Endodermal cell (in vitro differentiated cells): ENCODE data around the gene EIF2A. TPM values are rescaled to one million over a fixed set of nuclear protein-coding genes. Genes with fewer than 3 reads are reported as not detected.

Experiments used
- DNase-seq: peaks from one replicate; pipeline ENCODE4 v3.0.0-alpha.2; 2017
- H3K27ac ChIP-seq: 2 replicates; pipeline ENCODE4 v1.5.1; 2013; ENCODE audit warnings: mild to moderate bottlenecking, low read depth, low read length, moderate library complexity
- H3K27me3 ChIP-seq: 2 replicates; pipeline ENCODE4 v1.6.1; 2013; ENCODE audit warnings: mild to moderate bottlenecking, low read length, moderate library complexity; ENCODE audit not compliant: insufficient read depth, control insufficient read depth, poor library complexity, severe bottlenecking
- H3K36me3 ChIP-seq: 2 replicates; pipeline ENCODE4 v1.7.0; 2013; ENCODE audit warnings: mild to moderate bottlenecking, low read length, moderate library complexity; ENCODE audit not compliant: control insufficient read depth, insufficient read depth
- H3K4me1 ChIP-seq: one replicate; pipeline ENCODE4 v1.7.0; 2013; ENCODE audit warnings: low read length; ENCODE audit not compliant: control insufficient read depth, insufficient read depth
- H3K4me3 ChIP-seq: 2 replicates; pipeline ENCODE4 v1.5.1; 2013; ENCODE audit warnings: mild to moderate bottlenecking, low read length, moderate library complexity
- H3K9ac ChIP-seq: 2 replicates; pipeline ENCODE4 v1.6.1; 2013; ENCODE audit warnings: mild to moderate bottlenecking, low read length, moderate library complexity; ENCODE audit not compliant: poor library complexity, severe bottlenecking; ENCODE audit errors: extremely low read depth
- H3K9me3 ChIP-seq: 2 replicates; pipeline ENCODE4 v1.6.1; 2013; ENCODE audit warnings: mild to moderate bottlenecking, low read length, moderate library complexity; ENCODE audit not compliant: control insufficient read depth
- H3K27ac Mint-ChIP-seq: 2 replicates; pipeline ENCODE4 v1.8.0; 2020; ENCODE audit warnings: mixed read lengths
- H3K27me3 Mint-ChIP-seq: 2 replicates; pipeline ENCODE4 v1.8.0; 2021; ENCODE audit warnings: mild to moderate bottlenecking, mixed read lengths; ENCODE audit not compliant: insufficient read depth
- H3K36me3 Mint-ChIP-seq: 2 replicates; pipeline ENCODE4 v1.8.0; 2020; ENCODE audit warnings: low read depth, mixed read lengths
- H3K4me1 Mint-ChIP-seq: 2 replicates; pipeline ENCODE4 v1.8.0; 2020; ENCODE audit warnings: mixed read lengths
- H3K4me3 Mint-ChIP-seq: 2 replicates; pipeline ENCODE4 v1.8.0; 2020; ENCODE audit warnings: mild to moderate bottlenecking, moderate library complexity, mixed read lengths
- H3K9me3 Mint-ChIP-seq: 2 replicates; pipeline ENCODE4 v1.8.0; 2020; ENCODE audit warnings: mild to moderate bottlenecking, mixed read lengths
- WGBS, 2 experiments: methylation state at CpG; one replicate each; pipeline versions ENCODE4 v1.1.5 to v1.1.7; 2013; ENCODE audit warnings: missing lambda C conversion rate in 2 of 2, mixed read lengths in 1 of 2; ENCODE audit not compliant: insufficient coverage in 1 of 2, insufficient read length in 1 of 2; 5-methylcytosine and 5-hydroxymethylcytosine counted together
- total RNA-seq, 2 donors: library from RNA; stranded (reverse); fragmentation: NEBNext Ultra II Directional in 1 of 2; extraction: Animal tissue kit (Norgen Biotek cat#: 25700) in 1 of 2; gene quantifications; 2 replicates in 1 of 2; 3 replicates in 1 of 2; pipeline ENCODE4 v1.2.1, GENCODE V29; 2021
- TF ChIP-seq, protein P1 (sequence below): fragments of 200-600 bp; sonication (generic); conservative IDR thresholded peaks from 2 replicates; pipeline ENCODE4 v1.5.0; 2021; ENCODE audit warnings: antibody characterized with exemption, mild to moderate bottlenecking

The EIF2A gene
- total RNA-seq, 2 donors from 2014 or later, result 63.5 to 63.7 TPM

DNA sequence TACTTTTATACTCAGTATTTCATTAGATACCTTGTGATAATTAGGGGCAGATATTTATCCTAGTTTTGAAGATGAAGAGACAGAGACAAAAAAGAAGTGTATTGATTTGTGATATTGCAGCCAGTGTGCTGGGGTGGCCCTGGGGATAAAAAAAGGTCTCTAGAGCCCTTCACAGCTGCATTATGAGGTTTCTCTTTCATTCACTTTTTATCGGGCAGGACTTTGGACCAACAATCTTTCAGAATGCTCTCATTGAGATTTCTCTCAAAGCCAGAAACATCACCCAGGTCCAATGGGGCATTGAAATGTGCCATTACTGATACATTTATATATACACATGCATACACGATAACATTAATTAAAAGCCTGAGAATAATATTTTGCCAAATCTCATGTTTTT is 36.0 kb downstream of the EIF2A start:
- TF ChIP-seq, protein P1, sequence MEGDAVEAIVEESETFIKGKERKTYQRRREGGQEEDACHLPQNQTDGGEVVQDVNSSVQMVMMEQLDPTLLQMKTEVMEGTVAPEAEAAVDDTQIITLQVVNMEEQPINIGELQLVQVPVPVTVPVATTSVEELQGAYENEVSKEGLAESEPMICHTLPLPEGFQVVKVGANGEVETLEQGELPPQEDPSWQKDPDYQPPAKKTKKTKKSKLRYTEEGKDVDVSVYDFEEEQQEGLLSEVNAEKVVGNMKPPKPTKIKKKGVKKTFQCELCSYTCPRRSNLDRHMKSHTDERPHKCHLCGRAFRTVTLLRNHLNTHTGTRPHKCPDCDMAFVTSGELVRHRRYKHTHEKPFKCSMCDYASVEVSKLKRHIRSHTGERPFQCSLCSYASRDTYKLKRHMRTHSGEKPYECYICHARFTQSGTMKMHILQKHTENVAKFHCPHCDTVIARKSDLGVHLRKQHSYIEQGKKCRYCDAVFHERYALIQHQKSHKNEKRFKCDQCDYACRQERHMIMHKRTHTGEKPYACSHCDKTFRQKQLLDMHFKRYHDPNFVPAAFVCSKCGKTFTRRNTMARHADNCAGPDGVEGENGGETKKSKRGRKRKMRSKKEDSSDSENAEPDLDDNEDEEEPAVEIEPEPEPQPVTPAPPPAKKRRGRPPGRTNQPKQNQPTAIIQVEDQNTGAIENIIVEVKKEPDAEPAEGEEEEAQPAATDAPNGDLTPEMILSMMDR, result no peak
- peaks cover 56% of the 10 kb centered on the region for H3K36me3 Mint-ChIP-seq

DNA sequence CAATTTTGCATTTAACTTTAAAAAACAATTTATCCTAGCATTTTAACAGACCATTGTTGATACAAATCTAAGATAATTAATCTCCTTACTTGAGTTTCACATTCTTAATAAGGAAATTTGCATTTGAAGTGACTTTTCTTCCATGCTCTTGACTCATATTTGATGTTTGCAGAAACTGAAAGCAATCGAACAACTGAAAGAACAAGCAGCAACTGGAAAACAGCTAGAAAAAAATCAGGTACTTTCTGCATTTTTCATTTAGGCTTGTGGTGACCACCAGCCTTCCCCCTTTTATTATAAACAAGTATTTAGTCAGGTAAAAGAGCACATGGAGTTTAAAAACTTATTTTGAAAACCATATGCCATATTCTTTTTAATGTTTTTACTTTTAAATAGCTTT is 36.4 kb downstream of the EIF2A start:
- H3K36me3 ChIP-seq, result peaks cover 68% of the 10 kb centered on the region
- H3K9me3 ChIP-seq, result peaks cover 4% of the 10 kb centered on the region
- WGBS, 2 experiments, result 94% methylated on average over 1 of the region's 1 CpG; no CpG with 5 or more reads in 1 of the 2 experiments
- Mint-ChIP-seq H3K4me1 (peaks cover 1% of the 10 kb centered on the region), H3K27me3 (no peaks in the 10 kb centered on the region), H3K36me3 (peaks cover 52% of the 10 kb centered on the region), H3K27ac (no peak overlapping the region), H3K9me3 (no peaks in the 10 kb centered on the region), H3K4me3 (no peak overlapping the region)
- H3K9ac ChIP-seq, result no peak overlapping the region
- TF ChIP-seq, protein P1, result no peak
- DNase-seq, result no peak
- H3K27me3 ChIP-seq, result no peaks in the 10 kb centered on the region
- no peaks in the 10 kb centered on the region for H3K4me1 ChIP-seq
- H3K4me3 ChIP-seq, result no peak overlapping the region
- H3K27ac ChIP-seq, result no peak overlapping the region

More for the DNA sequence above, 36.0 kb downstream of the EIF2A start:
- Histone ChIP-seq H3K4me3 (no peak overlapping the region), H3K4me1 (no peaks in the 10 kb centered on the region), H3K9ac (no peak overlapping the region), H3K36me3 (peaks cover 68% of the 10 kb centered on the region), H3K27me3 (no peaks in the 10 kb centered on the region), H3K9me3 (peaks cover 4% of the 10 kb centered on the region), H3K27ac (no peak overlapping the region)
- Mint-ChIP-seq H3K4me3 (no peak overlapping the region), H3K27me3 (no peaks in the 10 kb centered on the region), H3K9me3 (no peaks in the 10 kb centered on the region), H3K4me1 (no peaks in the 10 kb centered on the region), H3K27ac (peak overlapping the region; percentile 37)
- no peak for DNase-seq
- WGBS, 2 experiments, result 95 to 100% methylated on average over 2 of the region's 2 CpGs

DNA sequence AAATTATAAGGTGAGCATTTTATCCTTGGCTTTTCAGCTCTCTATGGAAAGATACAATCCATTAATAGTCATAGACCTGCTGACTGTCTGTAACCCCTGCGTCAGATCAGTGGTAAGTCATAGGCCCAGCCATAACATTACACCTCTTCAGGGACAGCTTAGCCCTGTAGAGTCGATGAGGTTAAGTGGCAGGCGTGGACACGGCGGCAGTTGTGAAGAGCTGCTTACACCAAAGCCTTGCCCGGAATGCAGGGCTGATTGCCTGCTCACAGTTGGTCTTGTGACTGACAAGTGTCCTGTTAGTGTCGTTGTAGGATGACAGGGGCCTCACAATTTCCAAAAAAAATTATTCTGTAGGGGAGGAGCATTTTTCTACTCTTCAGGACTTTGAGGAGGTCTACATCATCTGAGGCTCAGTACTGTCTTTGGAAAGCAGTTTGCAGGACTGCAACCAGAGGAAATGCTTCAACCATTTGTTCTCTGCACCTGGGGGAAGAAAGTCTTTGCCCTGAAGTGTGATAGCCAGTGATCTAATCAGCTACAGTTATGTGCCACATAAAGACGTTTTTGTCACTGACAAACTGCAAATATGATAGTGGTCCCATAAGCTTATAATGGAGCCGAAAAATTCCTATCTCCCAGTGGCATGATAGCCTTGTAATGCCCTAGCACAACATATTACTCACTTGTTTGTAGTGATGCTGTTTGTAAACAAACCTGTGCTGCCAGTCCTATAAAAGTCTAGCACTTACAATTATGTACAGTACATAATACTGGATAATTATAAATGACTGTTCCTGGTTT is 41.6 kb downstream of the EIF2A start:
- peaks cover 4% of the 10 kb centered on the region for H3K9me3 ChIP-seq
- peak overlapping the region; percentile 71 for H3K27ac Mint-ChIP-seq
- H3K4me1 ChIP-seq, result peaks cover 4% of the 10 kb centered on the region
- no peak overlapping the region for H3K9ac ChIP-seq
- H3K9me3 Mint-ChIP-seq, result no peaks in the 10 kb centered on the region
- TF ChIP-seq, protein P1, result no peak
- H3K27me3 Mint-ChIP-seq, result no peaks in the 10 kb centered on the region
- H3K4me1 Mint-ChIP-seq, result peaks cover 7% of the 10 kb centered on the region
- no peak overlapping the region for H3K27ac ChIP-seq
- no peak overlapping the region for H3K4me3 Mint-ChIP-seq
- H3K36me3 ChIP-seq, result peaks cover 38% of the 10 kb centered on the region
- H3K36me3 Mint-ChIP-seq, result peaks cover 24% of the 10 kb centered on the region
- H3K27me3 ChIP-seq, result no peaks in the 10 kb centered on the region
- 78 to 79% methylated on average over 8 to 9 of the region's 9 CpGs for WGBS, 2 experiments
- H3K4me3 ChIP-seq, result no peak overlapping the region
- peak; percentile 56 for DNase-seq
